GM12801 (cell line): ENCODE data around the gene SLC48A1.

Source experiments
- TF ChIP-seq, protein P1 (sequence below): IDR thresholded peaks from one replicate; pipeline ENCODE4 v1.5.1; 2011; ENCODE audit warnings: control low read depth; ENCODE audit not compliant: insufficient read length; ENCODE audit errors: extremely low read depth

SLC48A1 gene

DNA sequence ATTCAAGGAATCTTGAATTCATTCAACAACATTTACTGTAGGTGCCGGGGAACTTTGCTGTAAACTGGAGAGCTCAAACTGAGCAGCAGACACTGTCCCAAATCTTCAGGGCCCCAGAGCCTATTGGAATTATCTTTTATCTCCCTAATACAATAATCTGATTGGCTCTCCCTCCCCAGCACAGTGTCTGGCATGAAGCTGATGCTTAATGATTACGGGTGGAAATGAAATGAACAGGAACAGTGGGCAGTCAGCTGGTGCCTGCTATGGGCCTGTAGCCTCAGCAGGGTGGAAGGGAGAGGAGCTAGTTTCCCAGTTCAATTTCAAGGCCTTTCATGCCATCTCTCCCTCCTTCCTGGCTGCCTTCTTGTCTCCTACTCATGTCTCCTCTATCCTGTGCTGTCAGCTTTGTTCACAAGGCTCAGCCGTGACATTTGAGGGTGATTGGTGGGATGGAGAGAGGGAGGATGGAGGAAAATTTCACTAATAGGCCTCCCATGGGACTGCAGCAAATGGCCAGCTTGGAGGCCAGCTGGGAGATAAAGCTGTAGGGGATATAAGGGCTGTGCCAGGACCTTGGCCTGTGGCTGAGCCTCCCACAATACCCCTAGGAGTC, 10.1 kb upstream of the SLC48A1 start:
- TF ChIP-seq, protein P1, sequence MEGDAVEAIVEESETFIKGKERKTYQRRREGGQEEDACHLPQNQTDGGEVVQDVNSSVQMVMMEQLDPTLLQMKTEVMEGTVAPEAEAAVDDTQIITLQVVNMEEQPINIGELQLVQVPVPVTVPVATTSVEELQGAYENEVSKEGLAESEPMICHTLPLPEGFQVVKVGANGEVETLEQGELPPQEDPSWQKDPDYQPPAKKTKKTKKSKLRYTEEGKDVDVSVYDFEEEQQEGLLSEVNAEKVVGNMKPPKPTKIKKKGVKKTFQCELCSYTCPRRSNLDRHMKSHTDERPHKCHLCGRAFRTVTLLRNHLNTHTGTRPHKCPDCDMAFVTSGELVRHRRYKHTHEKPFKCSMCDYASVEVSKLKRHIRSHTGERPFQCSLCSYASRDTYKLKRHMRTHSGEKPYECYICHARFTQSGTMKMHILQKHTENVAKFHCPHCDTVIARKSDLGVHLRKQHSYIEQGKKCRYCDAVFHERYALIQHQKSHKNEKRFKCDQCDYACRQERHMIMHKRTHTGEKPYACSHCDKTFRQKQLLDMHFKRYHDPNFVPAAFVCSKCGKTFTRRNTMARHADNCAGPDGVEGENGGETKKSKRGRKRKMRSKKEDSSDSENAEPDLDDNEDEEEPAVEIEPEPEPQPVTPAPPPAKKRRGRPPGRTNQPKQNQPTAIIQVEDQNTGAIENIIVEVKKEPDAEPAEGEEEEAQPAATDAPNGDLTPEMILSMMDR: no peak

DNA sequence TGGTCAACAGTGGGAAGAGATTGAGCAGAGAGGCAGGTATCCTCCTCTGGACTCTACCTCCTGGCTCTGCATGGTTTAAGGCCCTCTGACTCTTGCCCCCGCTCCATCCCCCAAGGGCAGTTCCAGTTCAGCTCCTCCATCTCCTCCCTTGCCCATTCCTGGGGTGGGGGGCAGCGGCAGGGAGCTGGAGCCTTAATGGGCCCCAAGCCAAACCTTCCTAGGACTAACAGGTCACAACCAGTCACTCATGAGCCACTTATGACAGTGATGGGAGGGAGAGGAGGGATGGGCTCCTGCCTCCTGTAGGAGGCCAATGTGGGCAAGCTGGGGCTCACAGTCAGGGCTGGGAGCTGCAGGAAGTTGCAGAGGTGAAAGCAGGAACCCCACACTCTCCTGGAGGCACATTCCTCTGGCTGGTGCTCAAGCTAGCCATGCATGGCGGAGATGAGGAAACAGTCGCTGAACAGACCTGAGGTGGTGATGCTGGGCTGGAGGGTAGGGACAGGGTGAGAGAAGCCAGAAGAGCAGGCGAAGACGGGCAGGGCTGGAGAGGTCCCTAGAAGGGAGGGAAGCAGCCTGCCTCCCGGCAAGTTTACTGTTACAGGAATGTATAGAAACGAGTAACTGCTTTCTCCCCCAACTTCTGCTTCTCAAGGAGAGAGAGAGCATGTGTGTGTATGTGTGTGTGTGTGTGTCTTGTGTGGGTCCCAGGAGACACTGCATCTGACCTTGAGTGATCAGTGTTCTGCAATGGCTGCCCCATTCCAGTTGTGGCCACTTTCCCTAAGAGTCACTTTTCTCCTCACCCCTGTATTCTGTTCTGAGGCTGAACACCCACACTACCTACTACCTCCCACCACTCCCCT, 9.3 kb upstream of the SLC48A1 start:
- TF ChIP-seq, protein P1: no peak

DNA sequence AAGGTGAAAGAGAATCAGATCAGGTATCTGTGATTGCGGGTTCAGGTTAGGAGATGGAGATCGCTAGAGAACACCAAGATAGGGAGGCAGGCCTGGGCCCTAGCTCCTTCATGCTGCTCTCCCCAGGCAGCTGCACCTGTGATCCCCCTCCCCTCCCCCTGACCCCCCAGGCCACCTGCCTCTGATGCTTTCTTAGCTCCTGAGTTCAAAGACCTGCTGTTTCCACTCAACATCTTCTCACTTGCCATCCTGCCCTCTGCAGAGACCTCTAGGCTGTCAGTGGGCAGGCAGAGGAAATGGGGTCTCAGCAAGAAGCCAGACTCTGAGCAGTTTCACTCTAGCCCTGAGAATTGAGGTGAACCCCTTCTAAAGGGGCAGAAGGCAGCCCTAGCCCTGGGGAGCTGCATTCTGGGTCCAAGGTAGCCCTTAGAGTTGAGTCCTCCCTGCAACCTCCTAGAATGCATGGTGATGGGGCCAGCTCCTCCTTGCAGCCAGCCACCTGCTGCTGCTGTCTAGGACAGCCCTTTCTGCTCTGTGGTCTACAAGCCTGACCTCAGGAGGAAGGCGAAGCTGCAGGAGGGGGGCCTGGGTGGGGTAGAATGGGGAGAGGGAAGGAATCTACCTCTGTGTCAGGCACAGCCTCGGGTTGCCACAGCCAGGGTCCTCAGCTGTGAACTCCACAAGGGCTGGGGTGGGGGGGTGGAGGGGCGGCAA, 6.4 kb upstream of the SLC48A1 start:
- TF ChIP-seq, protein P1: no peak

DNA sequence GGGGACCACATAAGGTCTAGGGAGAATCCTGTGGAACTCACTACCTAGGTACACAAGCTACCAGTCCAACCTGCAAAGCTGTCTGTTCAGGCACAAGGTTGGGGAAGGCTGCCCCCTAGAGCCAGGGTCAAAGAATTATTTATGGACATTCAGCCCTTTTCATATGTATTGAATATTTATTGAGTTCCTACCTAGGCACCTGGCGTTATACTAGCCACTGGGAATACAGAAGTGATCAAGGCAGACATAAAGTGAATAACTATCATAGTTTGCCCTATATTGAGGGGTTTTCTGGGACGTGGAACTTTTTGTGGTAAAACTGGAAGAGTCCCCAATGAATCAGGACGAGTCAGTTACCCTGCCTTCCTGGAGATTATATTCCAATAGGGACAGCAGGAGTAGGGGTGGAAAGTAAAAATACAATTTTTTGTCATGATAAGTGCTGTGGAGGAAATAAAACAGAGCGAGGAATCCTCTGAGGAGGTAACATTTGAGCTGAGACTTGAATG, 5.8 kb upstream of the SLC48A1 start:
- TF ChIP-seq, protein P1: no peak

DNA sequence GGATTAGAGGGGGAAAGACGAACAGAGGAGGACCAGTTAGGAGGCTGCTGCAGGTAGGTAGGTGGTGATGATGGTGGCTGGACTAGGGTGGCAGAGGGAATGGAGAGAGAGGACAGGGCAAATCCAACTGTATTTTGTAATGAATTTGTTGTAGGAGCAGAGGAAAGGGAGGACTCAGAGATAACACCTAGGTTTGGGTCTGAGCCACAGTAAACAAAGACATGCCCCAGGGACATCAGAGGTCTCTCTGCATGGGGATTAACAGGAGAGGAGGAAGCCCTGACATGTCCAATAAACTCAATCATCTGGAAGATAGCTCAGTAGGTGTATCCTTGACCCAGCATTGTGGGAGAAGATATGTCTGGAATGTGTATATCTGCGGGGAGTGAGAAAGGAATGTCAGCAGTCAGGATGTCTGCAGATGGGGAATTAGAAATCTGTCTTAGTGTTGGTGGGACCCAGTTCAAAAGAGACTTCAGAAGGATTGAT, 4.7 kb upstream of the SLC48A1 start:
- TF ChIP-seq, protein P1: no peak

DNA sequence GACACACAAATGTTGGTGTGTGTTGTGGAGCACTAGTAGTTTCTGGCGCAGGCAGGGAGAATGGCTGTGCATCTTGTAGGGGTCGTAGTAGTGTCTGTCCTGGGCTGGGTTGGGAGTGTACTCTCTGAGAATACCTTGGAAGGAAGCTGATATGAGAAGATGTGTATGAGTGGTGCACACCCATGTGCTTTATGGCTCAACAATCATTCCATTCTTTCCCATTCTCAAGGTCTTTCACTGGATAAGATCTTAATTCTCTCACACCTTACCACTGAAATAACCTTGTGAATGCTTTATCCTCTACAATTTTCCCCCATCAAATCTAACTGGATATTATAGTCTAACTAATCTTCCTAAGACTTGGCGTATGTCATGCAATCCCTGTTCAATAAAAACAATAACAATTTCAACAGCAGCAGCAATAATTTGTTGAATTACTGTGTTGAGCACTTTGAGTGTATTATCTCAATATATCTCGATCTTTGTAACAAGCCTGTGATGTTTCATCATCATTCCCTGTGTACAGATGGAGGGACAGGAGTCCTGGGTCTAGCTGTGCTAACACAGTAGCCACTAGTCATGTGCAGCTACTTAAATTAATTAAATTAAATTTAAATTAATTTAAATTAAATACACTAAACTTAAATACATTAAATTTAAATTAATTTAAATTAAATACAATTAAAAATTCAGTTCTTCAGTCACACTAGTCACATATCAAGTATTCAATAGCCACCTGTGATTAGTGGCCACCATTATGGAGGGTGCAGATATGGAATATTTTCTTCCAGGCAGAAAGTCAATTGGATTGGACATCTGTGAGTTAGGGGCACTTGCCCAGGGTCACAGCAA, 3.6 kb upstream of the SLC48A1 start:
- TF ChIP-seq, protein P1: no peak
